ENCODE measurements around the gene DAP. TPM values are rescaled to one million over a fixed set of nuclear protein-coding genes. Genes with fewer than 3 reads are reported as not detected.
"Not testable (repeated sequence)": the region's sequence is repeated elsewhere in the genome, so short reads cannot be mapped to it uniquely, and the experiment has no call there.

DAP gene
- total RNA-seq, 1 experiment from 2014 or later: 106 TPM

DNA sequence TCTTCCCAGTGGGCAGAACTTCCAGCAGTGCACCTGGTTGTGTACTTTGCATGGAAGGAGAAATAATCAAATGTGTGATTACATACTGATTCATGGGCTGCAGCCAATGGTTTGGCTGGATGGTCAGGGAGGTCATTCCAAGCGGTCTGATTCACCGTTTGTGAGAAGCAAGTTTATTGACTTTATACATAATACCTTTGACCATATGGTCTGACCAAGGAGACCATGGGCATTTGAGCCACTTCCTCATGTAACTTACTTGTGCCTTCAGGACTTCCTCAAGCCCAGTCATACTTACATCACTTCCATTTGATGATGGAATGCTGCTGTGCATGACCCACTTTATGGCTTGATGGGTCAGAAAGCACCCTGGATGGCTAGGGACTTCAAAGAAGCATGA, 41.1 kb downstream of the DAP start:
- peaks cover 81% of the 10 kb centered on the region for H3K79me2 ChIP-seq (ENCODE audit: low read length)

DNA sequence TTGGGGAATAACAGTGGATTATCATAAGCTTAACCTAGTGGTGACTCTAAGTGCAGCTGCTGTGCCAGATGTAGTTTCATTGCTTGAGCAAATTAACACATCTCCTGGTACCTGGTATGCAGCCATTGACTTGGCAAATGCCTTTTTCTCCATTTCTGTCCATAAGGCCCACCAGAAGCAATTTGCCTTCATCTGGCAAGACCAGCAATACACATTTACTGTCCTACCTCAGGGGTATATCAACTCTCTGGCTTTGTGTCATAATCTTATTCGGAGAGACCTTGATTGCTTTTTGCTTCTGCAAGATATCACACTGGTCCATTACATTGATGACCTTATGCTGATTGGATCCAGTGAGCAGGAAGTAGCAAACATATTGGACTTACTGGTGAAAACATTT, 42.4 kb downstream of the DAP start:
- H3K9ac ChIP-seq (ENCODE audit: low read length): peak overlapping the region; percentile 56; the same call in 1 of the 2 replicates
- CTCF ChIA-PET; H3K27me3 ChIP-seq (ENCODE audit: low read length); BruUV-seq (replicated peaks); H4K20me1 ChIP-seq (ENCODE audit: low read length); POLR2A ChIA-PET (ENCODE audit: unreplicated experiment); H3F3A ChIP-seq (ENCODE audit: low read length, unreplicated experiment); DNase-seq; H3K4me2 ChIP-seq (ENCODE audit: low read length); H2AFZ ChIP-seq (ENCODE audit: low read length); intact Hi-C loops (cut with micrococcal nuclease); H3K4me3 ChIP-seq (ENCODE audit: low read length); H3K9me2 ChIP-seq (replicated peaks; ENCODE audit: low read length); ATAC-seq; H3K9me3 ChIP-seq (ENCODE audit: low read length): not testable (repeated sequence)
- H3K4me1 ChIP-seq (ENCODE audit: insufficient read depth, low read length): peaks cover 44% of the 10 kb centered on the region
- peaks cover 84% of the 10 kb centered on the region for H3K79me2 ChIP-seq (ENCODE audit: low read length)
- H3K36me3 ChIP-seq (ENCODE audit: low read depth, low read length): peaks cover 84% of the 10 kb centered on the region
- peak overlapping the region; percentile 92 for H3K27ac ChIP-seq (ENCODE audit: low read length)

More for the DNA sequence above, 41.1 kb downstream of the DAP start:
- Histone ChIP-seq H3K4me1 (ENCODE audit: insufficient read depth, low read length) (peaks cover 57% of the 10 kb centered on the region), H3K9me2 (replicated peaks; ENCODE audit: low read length) (no peaks in the 10 kb centered on the region), H3F3A (ENCODE audit: low read length, unreplicated experiment) (peaks cover 5% of the 10 kb centered on the region), H3K9me3 (ENCODE audit: low read length) (no peaks in the 10 kb centered on the region), H2AFZ (ENCODE audit: low read length) (no peak overlapping the region), H3K27ac (ENCODE audit: low read length) (peak overlapping the region; percentile 93), H3K4me2 (ENCODE audit: low read length) (peak overlapping the region; percentile 44; the same call in 1 of the 2 replicates), H4K20me1 (ENCODE audit: low read length) (no peaks in the 10 kb centered on the region), H3K4me3 (ENCODE audit: low read length) (no peak overlapping the region), H3K27me3 (ENCODE audit: low read length) (no peaks in the 10 kb centered on the region), H3K9ac (ENCODE audit: low read length) (peak overlapping the region; percentile 75), H3K36me3 (ENCODE audit: low read depth, low read length) (peaks cover 79% of the 10 kb centered on the region)
- ChIA-PET CTCF (no interaction called here), POLR2A (ENCODE audit: unreplicated experiment) (no interaction called here)
- intact Hi-C loops (cut with micrococcal nuclease): loop anchor here (1.0 kb wide), 1 partner anchor 15 kb away; no protein-coding TSS in a partner anchor
- DNase-seq: peak; percentile 100
- no peak for TF ChIP-seq EZH2 (IDR thresholded peaks at IDR 0.05; ENCODE audit: low read length, unreplicated experiment)
- TF ChIP-seq, protein P1, sequence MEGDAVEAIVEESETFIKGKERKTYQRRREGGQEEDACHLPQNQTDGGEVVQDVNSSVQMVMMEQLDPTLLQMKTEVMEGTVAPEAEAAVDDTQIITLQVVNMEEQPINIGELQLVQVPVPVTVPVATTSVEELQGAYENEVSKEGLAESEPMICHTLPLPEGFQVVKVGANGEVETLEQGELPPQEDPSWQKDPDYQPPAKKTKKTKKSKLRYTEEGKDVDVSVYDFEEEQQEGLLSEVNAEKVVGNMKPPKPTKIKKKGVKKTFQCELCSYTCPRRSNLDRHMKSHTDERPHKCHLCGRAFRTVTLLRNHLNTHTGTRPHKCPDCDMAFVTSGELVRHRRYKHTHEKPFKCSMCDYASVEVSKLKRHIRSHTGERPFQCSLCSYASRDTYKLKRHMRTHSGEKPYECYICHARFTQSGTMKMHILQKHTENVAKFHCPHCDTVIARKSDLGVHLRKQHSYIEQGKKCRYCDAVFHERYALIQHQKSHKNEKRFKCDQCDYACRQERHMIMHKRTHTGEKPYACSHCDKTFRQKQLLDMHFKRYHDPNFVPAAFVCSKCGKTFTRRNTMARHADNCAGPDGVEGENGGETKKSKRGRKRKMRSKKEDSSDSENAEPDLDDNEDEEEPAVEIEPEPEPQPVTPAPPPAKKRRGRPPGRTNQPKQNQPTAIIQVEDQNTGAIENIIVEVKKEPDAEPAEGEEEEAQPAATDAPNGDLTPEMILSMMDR (conservative IDR thresholded peaks at IDR 0.05; ENCODE audit: low read depth, low read length): no peak
- no peak for TF ChIP-seq EZH2phosphoT487 (IDR thresholded peaks at IDR 0.05; ENCODE audit: borderline replicate concordance, low read length)
- ATAC-seq: peak; percentile 87
- BruUV-seq (replicated peaks): no TSS peak

DNA sequence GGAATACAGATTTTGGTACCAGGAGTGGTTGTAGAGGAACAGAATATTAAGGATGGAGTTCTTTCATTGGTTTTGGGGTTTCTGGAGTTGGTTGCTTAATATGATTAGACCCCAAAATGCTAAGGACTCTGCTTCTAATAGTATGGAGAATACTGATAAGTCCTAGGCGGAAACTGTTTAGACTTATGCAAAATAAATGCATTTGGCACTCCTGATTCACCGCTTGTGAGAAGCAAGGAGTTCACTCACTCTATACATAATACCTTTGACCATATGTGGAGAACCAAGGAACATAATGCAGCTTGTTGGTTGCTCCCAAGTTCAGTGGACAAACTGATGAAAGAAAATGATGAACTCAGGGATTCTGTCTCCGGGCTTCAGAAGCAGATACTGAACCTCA, 44.2 kb downstream of the DAP start:
- CTCF ChIA-PET; H3K4me3 ChIP-seq (ENCODE audit: low read length); DNase-seq; H3K27ac ChIP-seq (ENCODE audit: low read length); H3F3A ChIP-seq (ENCODE audit: low read length, unreplicated experiment); H4K20me1 ChIP-seq (ENCODE audit: low read length); POLR2A ChIA-PET (ENCODE audit: unreplicated experiment); H2AFZ ChIP-seq (ENCODE audit: low read length); H3K4me2 ChIP-seq (ENCODE audit: low read length); ATAC-seq; H3K9me2 ChIP-seq (replicated peaks; ENCODE audit: low read length); intact Hi-C loops (cut with micrococcal nuclease); H3K9ac ChIP-seq (ENCODE audit: low read length); BruUV-seq (replicated peaks); H3K9me3 ChIP-seq (ENCODE audit: low read length); H3K27me3 ChIP-seq (ENCODE audit: low read length): not testable (repeated sequence)
- Histone ChIP-seq H3K79me2 (ENCODE audit: low read length) (peaks cover 86% of the 10 kb centered on the region), H3K4me1 (ENCODE audit: insufficient read depth, low read length) (peaks cover 36% of the 10 kb centered on the region), H3K36me3 (ENCODE audit: low read depth, low read length) (peaks cover 85% of the 10 kb centered on the region)

Measured in PC-3 (cell line).